Measurements from ENCODE around the gene ADAMTS1. TPM values are rescaled to one million over a fixed set of nuclear protein-coding genes. Genes with fewer than 3 reads are reported as not detected.
A peak's percentile ranks its signal among the peaks of the same experiment; 100 is the strongest.

The ADAMTS1 gene
- total RNA-seq, 2 experiments from 2014 or later: not detected

DNA sequence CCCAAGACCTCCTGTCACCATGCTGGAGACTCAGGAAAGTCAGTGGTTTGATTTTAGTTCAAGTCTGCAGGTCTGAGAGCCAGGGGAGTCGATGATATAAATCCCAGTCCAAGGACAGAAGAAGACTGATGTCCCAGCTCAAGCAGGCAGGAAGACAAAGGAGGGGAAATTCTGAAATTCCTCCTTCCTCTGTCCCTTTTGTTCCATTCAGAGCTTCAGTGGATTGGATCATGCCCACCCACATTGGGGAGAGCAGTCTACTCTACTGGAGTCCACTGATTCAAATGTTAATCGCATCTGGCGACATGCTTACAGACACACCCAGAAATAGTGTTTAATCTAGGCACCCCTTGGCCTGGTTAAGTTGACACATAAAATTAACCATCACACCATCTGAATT lies 7.2 kb upstream of the ADAMTS1 start:
- no peaks in the 10 kb centered on the region for H3K9me3 Mint-ChIP-seq
- peaks cover 17% of the 10 kb centered on the region for H3K27me3 Mint-ChIP-seq
- peaks cover 2% of the 10 kb centered on the region for H3K4me1 Mint-ChIP-seq (ENCODE audit: low read depth)
- no peaks in the 10 kb centered on the region for H3K36me3 Mint-ChIP-seq
- ChIA-PET POLR2A (no interaction called here), CTCF (interaction anchor here (1.4 to 2.7 kb wide), 2 partner anchors 8 to 1893 kb away, joined by 6 to 14 read pairs; partner anchors contain the start of gene ADAMTS1)
- H3K27ac Mint-ChIP-seq: no peak overlapping the region
- DNase-seq: no peak
- H3K4me3 Mint-ChIP-seq: no peak overlapping the region
- intact Hi-C loops (cut with micrococcal nuclease): no loop called here

DNA sequence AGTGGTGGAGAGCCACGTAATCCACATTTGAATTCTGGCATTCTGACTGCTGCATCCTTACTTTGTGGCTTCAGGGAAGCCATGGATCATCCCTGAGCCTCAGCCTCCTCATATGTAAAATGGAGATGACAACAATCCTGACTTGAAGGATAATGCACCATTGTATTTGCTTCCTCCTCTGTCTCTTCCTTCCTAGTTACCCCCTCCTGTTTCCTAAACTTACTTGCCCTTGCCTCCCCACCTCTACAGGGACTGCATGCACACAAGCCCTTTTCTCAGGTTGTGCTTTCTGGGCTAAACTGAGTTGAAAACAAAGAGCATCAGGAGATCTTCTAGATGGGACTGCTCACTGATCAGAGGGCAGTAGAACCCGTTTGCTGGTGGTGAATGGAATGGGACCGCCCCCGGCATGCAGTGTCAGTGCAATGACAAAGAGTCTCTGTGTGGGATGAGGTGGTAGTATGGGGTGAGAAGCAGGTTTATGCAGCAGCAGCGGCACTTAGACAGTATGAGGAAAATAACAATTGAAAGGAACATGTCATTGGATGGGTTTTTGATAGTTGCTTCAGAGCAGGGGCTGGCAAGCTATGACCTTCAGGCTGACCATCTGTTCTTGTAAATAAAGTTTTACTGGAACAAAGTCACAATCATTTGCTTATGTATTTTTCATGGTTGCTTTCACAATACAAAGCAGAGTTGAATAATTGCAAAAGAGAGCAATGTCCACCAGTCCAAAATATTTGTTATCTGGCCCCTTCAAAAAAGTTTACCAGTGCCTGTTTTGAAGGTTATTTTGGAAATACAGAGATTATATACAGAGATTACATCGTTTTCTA lies 6.1 kb upstream of the ADAMTS1 start:
- Mint-ChIP-seq H3K4me1 (ENCODE audit: low read depth) (peaks cover 10% of the 10 kb centered on the region), H3K36me3 (no peaks in the 10 kb centered on the region), H3K27me3 (peaks cover 28% of the 10 kb centered on the region), H3K9me3 (no peaks in the 10 kb centered on the region), H3K27ac (no peak overlapping the region), H3K4me3 (no peak overlapping the region)
- intact Hi-C loops (cut with micrococcal nuclease): loop anchor here (2.0 kb wide), 1 partner anchor 951 kb away; no protein-coding TSS in a partner anchor
- no peak for DNase-seq
- POLR2A ChIA-PET: no interaction called here
- CTCF ChIA-PET: interaction anchor here (0.9 to 2.7 kb wide), 2 partner anchors 11 to 1894 kb away, joined by 3 to 14 read pairs; no protein-coding TSS in a partner anchor

DNA sequence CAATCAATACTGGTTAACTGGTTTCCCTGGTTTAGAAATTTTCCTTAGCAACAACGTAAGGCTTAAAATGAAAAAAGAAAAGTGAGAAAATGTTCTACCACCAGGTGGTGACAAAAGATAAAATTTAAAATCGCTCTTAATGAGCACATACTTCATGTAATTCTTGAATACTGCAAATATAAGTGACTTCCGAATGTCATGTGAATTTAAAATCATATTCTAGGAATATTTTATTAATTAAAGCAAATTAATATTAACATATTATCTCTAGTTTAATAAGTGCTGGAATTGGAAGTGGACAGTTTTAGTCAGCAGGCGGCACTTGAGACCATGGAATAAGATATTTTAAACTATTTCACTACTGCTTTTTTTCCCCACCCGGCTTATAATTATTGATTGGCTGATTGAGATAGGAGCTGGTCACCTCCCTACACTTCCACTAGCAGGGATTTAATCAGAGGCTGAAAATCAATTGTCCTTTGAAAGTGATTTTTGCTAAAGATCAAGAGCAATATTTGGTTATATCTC lies 5.0 kb upstream of the ADAMTS1 start:
- DNase-seq: no peak
- ChIA-PET POLR2A (no interaction called here), CTCF (interaction anchor here (0.7 to 2.7 kb wide), 4 partner anchors 10 to 1895 kb away, joined by 3 to 14 read pairs (median 3); no protein-coding TSS in a partner anchor)
- Mint-ChIP-seq H3K36me3 (no peaks in the 10 kb centered on the region), H3K4me1 (ENCODE audit: low read depth) (peaks cover 19% of the 10 kb centered on the region), H3K27ac (no peak overlapping the region), H3K4me3 (no peak overlapping the region), H3K9me3 (no peaks in the 10 kb centered on the region), H3K27me3 (peaks cover 37% of the 10 kb centered on the region)
- intact Hi-C loops (cut with micrococcal nuclease): loop anchor here (1.0 to 2.0 kb wide), 3 partner anchors 851 to 1895 kb away; no protein-coding TSS in a partner anchor

- no peaks in the 10 kb centered on the region for H3K36me3 Mint-ChIP-seq
- no peak overlapping the region for H3K4me3 Mint-ChIP-seq
- no peak overlapping the region for H3K27ac Mint-ChIP-seq
- ChIA-PET POLR2A (no interaction called here), CTCF (interaction anchor here (0.9 to 2.9 kb wide), 5 partner anchors 715 to 1896 kb away, joined by 3 to 26 read pairs (median 11); no protein-coding TSS in a partner anchor)
- DNase-seq: no peak
- H3K27me3 Mint-ChIP-seq: peaks cover 34% of the 10 kb centered on the region
- intact Hi-C loops (cut with micrococcal nuclease): loop anchor here (1.0 to 10.0 kb wide), 6 partner anchors 713 to 1896 kb away; no protein-coding TSS in a partner anchor
- peaks cover 19% of the 10 kb centered on the region for H3K4me1 Mint-ChIP-seq (ENCODE audit: low read depth)
- no peaks in the 10 kb centered on the region for H3K9me3 Mint-ChIP-seq
These were observed 4.4 kb upstream of the ADAMTS1 start for GRCh38 chr21:26849428-26850115.

- no peak overlapping the region for H3K4me3 Mint-ChIP-seq
- peaks cover 46% of the 10 kb centered on the region for H3K27me3 Mint-ChIP-seq
- H3K4me1 Mint-ChIP-seq (ENCODE audit: low read depth): peaks cover 27% of the 10 kb centered on the region
- H3K9me3 Mint-ChIP-seq: no peaks in the 10 kb centered on the region
- no peaks in the 10 kb centered on the region for H3K36me3 Mint-ChIP-seq
- ChIA-PET POLR2A (no interaction called here), CTCF (interaction anchor here (0.9 to 2.9 kb wide), 5 partner anchors 14 to 1897 kb away, joined by 3 to 26 read pairs (median 3); no protein-coding TSS in a partner anchor)
- no peak for DNase-seq
- H3K27ac Mint-ChIP-seq: no peak overlapping the region
- intact Hi-C loops (cut with micrococcal nuclease): loop anchor here (5.0 to 10.0 kb wide), 3 partner anchors 714 to 1667 kb away; no protein-coding TSS in a partner anchor
These were observed 2.7 kb upstream of the ADAMTS1 start for GRCh38 chr21:26847921-26848320.

GRCh38 chr21:26847002-26847401 lies 1.8 kb upstream of the ADAMTS1 start:
- Mint-ChIP-seq H3K4me3 (peak overlapping the region; percentile 58), H3K4me1 (ENCODE audit: low read depth) (peaks cover 27% of the 10 kb centered on the region), H3K27me3 (peaks cover 54% of the 10 kb centered on the region), H3K9me3 (no peaks in the 10 kb centered on the region), H3K27ac (no peak overlapping the region), H3K36me3 (no peaks in the 10 kb centered on the region)
- DNase-seq: no peak
- intact Hi-C loops (cut with micrococcal nuclease): loop anchor here (5.0 to 10.0 kb wide), 3 partner anchors 715 to 1668 kb away; no protein-coding TSS in a partner anchor
- ChIA-PET CTCF (interaction anchor here (1.3 to 2.9 kb wide), 2 partner anchors 13 to 1898 kb away, joined by 3 to 26 read pairs; no protein-coding TSS in a partner anchor), POLR2A (no interaction called here)

DNA sequence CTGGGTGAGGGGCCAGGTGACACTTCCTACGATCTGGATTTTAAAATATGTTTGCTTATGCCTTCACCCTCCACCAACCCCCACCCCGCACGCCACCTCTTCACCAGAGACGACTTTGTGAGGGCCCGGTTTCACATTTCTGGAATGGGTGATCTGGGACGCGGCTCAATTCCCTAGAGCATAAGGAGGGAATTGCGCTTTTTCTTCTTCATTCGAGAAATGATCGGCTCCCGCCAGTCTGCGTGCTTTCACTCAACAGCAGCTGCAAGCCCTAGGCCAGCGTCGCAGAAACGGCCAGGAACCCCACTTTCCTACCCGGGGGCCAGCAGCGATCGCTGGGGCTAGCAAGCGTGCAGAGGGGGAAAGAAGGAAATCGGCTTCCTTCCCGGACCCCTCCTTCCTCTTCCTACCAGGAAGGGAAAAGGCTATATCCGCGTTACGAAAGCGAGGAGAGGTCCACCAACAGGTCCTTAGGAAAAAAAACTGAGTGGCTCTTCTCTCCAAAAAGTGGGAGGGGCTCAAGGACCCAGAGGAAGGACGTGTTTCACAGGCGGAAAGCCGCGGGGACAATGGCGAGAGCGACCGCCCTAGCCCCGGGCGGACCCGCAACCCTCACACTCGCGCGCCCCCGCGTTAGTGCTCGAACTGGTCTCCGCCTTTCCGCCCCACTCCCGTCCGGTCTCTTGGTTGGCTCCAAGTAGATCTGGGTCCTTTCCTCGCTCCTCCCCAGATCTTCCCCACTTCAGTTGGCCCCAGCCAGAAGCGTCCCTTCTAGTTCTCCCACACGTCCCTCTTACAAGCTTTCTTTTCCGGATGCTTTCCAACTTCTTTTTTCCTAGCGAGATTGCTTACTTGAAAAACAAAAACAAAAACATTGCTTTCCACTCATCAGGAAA lies 1.1 kb upstream of the ADAMTS1 start:
- H3K27me3 Mint-ChIP-seq: peaks cover 54% of the 10 kb centered on the region
- ChIA-PET POLR2A (no interaction called here), CTCF (interaction anchor here (2.9 kb wide), 1 partner anchor 1899 kb away, joined by 26 read pairs; no protein-coding TSS in a partner anchor)
- H3K9me3 Mint-ChIP-seq: no peaks in the 10 kb centered on the region
- H3K4me1 Mint-ChIP-seq (ENCODE audit: low read depth): peaks cover 27% of the 10 kb centered on the region
- H3K36me3 Mint-ChIP-seq: no peaks in the 10 kb centered on the region
- peak overlapping the region; percentile 58 for H3K4me3 Mint-ChIP-seq
- intact Hi-C loops (cut with micrococcal nuclease): loop anchor here (5.0 to 10.0 kb wide), 3 partner anchors 716 to 1669 kb away; no protein-coding TSS in a partner anchor
- DNase-seq: peak; percentile 20
- no peak overlapping the region for H3K27ac Mint-ChIP-seq

DNA sequence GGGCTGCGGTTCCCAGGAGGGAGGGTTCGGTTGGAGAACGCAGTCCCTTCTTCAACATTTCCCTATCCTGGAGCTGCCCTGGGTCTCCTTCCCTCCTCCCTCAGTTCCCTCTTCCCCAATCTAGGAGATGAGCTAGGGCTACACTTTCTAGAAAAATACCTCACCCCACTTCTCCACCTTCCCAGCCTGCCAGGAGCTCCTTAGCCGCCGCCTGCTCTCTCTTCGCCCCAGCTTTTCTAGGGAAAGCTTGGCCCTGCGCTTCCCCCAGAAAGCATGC lies 488 bp upstream of the ADAMTS1 start:
- POLR2A ChIA-PET: no interaction called here
- no peak overlapping the region for H3K27ac Mint-ChIP-seq
- CTCF ChIA-PET: no interaction called here
- no peaks in the 10 kb centered on the region for H3K36me3 Mint-ChIP-seq
- no peaks in the 10 kb centered on the region for H3K9me3 Mint-ChIP-seq
- peaks cover 56% of the 10 kb centered on the region for H3K27me3 Mint-ChIP-seq
- peaks cover 27% of the 10 kb centered on the region for H3K4me1 Mint-ChIP-seq (ENCODE audit: low read depth)
- no peak for DNase-seq
- H3K4me3 Mint-ChIP-seq: peak overlapping the region; percentile 58
- intact Hi-C loops (cut with micrococcal nuclease): loop anchor here (5.0 to 10.0 kb wide), 3 partner anchors 717 to 1669 kb away; no protein-coding TSS in a partner anchor

GRCh38 chr21:26844258-26845065 lies 747 bp downstream of the ADAMTS1 start:
- DNase-seq: no peak

DNA sequence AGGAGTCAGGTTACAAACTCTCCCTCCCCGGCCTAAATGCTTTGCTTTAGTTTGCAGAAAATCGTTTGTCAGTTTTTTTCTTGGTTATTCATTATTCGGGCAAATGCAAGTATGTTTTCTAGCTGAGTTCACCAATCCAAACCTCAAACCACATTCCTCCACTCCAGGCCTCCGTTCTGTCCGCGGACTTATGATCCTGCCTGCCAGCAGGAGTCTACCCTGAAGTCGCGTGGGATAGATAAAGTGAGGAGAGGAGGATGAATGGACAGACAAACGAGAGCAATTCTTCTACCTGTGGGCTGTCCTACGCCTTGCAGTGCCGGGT lies 1.3 kb downstream of the ADAMTS1 start:
- CTCF ChIA-PET: interaction anchor here (1.3 to 2.1 kb wide), 3 partner anchors 9 to 1901 kb away, joined by 3 to 10 read pairs (median 6); no protein-coding TSS in a partner anchor
- Mint-ChIP-seq H3K27ac (no peak overlapping the region), H3K36me3 (no peaks in the 10 kb centered on the region), H3K9me3 (no peaks in the 10 kb centered on the region), H3K4me3 (peak overlapping the region; percentile 49), H3K4me1 (ENCODE audit: low read depth) (peaks cover 28% of the 10 kb centered on the region), H3K27me3 (peaks cover 64% of the 10 kb centered on the region)
- no peak for DNase-seq
- POLR2A ChIA-PET: no interaction called here
- intact Hi-C loops (cut with micrococcal nuclease): loop anchor here (10.0 kb wide), 1 partner anchor 1671 kb away; no protein-coding TSS in a partner anchor

More at GRCh38 chr21:26844258-26845065, 747 bp downstream of the ADAMTS1 start:
- Mint-ChIP-seq H3K4me1 (ENCODE audit: low read depth) (peaks cover 28% of the 10 kb centered on the region), H3K36me3 (no peaks in the 10 kb centered on the region), H3K27me3 (peaks cover 67% of the 10 kb centered on the region), H3K9me3 (no peaks in the 10 kb centered on the region), H3K27ac (no peak overlapping the region), H3K4me3 (peak overlapping the region; percentile 49)
- ChIA-PET POLR2A (no interaction called here), CTCF (interaction anchor here (0.6 to 2.1 kb wide), 4 partner anchors 9 to 1901 kb away, joined by 3 to 10 read pairs (median 4); no protein-coding TSS in a partner anchor)
- intact Hi-C loops (cut with micrococcal nuclease): loop anchor here (5.0 to 10.0 kb wide), 3 partner anchors 718 to 1670 kb away; no protein-coding TSS in a partner anchor

Data from activated CD4-positive, alpha-beta memory T cell treated with anti-CD3 and anti-CD28 coated beads for 36 hours (primary cell).